ENCODE measurements around the gene FAM219A.

GRCh38 chr9:34503406-34503805 lies 45.0 kb upstream of the FAM219A start:
- TF ChIP-seq, protein P1, sequence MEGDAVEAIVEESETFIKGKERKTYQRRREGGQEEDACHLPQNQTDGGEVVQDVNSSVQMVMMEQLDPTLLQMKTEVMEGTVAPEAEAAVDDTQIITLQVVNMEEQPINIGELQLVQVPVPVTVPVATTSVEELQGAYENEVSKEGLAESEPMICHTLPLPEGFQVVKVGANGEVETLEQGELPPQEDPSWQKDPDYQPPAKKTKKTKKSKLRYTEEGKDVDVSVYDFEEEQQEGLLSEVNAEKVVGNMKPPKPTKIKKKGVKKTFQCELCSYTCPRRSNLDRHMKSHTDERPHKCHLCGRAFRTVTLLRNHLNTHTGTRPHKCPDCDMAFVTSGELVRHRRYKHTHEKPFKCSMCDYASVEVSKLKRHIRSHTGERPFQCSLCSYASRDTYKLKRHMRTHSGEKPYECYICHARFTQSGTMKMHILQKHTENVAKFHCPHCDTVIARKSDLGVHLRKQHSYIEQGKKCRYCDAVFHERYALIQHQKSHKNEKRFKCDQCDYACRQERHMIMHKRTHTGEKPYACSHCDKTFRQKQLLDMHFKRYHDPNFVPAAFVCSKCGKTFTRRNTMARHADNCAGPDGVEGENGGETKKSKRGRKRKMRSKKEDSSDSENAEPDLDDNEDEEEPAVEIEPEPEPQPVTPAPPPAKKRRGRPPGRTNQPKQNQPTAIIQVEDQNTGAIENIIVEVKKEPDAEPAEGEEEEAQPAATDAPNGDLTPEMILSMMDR (IDR thresholded peaks at IDR 0.05; ENCODE audit: insufficient read depth, low read length, poor library complexity, severe bottlenecking): no peak
- TF ChIP-seq EZH2phosphoT487 (conservative IDR thresholded peaks at IDR 0.05; ENCODE audit: low read length): no peak

Measured in SU-DHL-6 (cell line).